Thyroid gland (tissue), 4 donors: ENCODE data around the gene TNF. TPM values are rescaled to one million over a fixed set of nuclear protein-coding genes. Genes with fewer than 3 reads are reported as not detected.

Experiments
- DNase-seq, 2 donors: peaks; one replicate each; pipeline ENCODE4 v3.0.0-alpha.2; 2019
- H3K27ac ChIP-seq, 3 donors: fragments of 200-600 bp; sonication (generic); 1 replicate in 2 of 3; 2 replicates in 1 of 3; pipeline ENCODE4 v1.5.1; 2016 to 2019; ENCODE audit warnings: mild to moderate bottlenecking in 1 of 3, moderate library complexity in 1 of 3
- H3K27me3 ChIP-seq: fragments of 200-600 bp; sonication (generic); one replicate; pipeline ENCODE4 v1.5.1; 2019
- H3K36me3 ChIP-seq, 2 donors: fragments of 200-600 bp; sonication (generic); one replicate each; pipeline ENCODE4 v1.5.1; 2016 to 2019
- H3K4me1 ChIP-seq, 2 donors: fragments of 200-600 bp; sonication (generic); one replicate each; pipeline ENCODE4 v1.5.1; 2017 to 2019
- H3K4me3 ChIP-seq, 3 donors: fragments of 200-600 bp; sonication (generic); replicated peaks in 1 of 3; 1 replicate in 2 of 3; 2 replicates in 1 of 3; pipeline ENCODE4 v1.5.1; 2016; ENCODE audit warnings: mild to moderate bottlenecking in 1 of 3
- H3K9me3 ChIP-seq: fragments of 200-600 bp; sonication (generic); one replicate; pipeline ENCODE4 v1.5.1; 2017
- CTCF ChIP-seq, 6 experiments: fragments of 200-600 bp in 3 of 6; fragments of 450-650 bp in 3 of 6; sonication (generic) in 3 of 6; IDR thresholded peaks; one replicate each; pipeline ENCODE4 v1.5.1; 2016 to 2019; ENCODE audit warnings: antibody characterized with exemption in 6 of 6, mild to moderate bottlenecking in 2 of 6, inconsistent platforms in 1 of 6, moderate library complexity in 1 of 6
- POLR2A ChIP-seq, 2 donors: fragments of 450-650 bp; IDR thresholded peaks; one replicate each; pipeline ENCODE4 v1.6.1; 2017; ENCODE audit warnings: antibody characterized with exemption in 2 of 2, mild to moderate bottlenecking in 2 of 2, moderate library complexity in 1 of 2
- WGBS, 2 donors: methylation state at CpG; one replicate each; pipeline ENCODE4 v1.1.5; 2017; 5-methylcytosine and 5-hydroxymethylcytosine counted together
- intact Hi-C: fragments of 100-400 bp; cut with DNase I; formaldehyde crosslinking; loops from one replicate; pipeline ENCODE4 v1.15.1; 2023
- total RNA-seq, 4 donors: library from RNA; depleted of rRNA; stranded (reverse); fragments of >200 nt; gene quantifications; one replicate each; pipeline ENCODE4 v1.2.3, GENCODE V29; 2016

The TNF gene
- total RNA-seq, 4 donors from 2014 or later: 0.42 TPM; not detected in 3

GRCh38 chr6:31615748-31616147 lies 40.4 kb downstream of the TNF start:
- Histone ChIP-seq H3K36me3 (no peaks in the 10 kb centered on the region), H3K27ac (no peak overlapping the region), H3K4me1 (peaks cover 0 to 3% of the 10 kb centered on the region in 2 donors), H3K4me3 (no peak overlapping the region), H3K9me3 (no peaks in the 10 kb centered on the region), H3K27me3 (no peaks in the 10 kb centered on the region)
- intact Hi-C loops: no loop called here
- 76% methylated on average over 7 of the region's 7 CpGs for WGBS, 2 donors
- DNase-seq: no peak
- TF ChIP-seq POLR2A (IDR thresholded peaks at IDR 0.05) (no peak), CTCF (IDR thresholded peaks at IDR 0.05) (no peak)

- intact Hi-C loops: no loop called here
- DNase-seq: no peak
- Histone ChIP-seq H3K36me3 (no peaks in the 10 kb centered on the region), H3K4me1 (peaks cover 5 to 7% of the 10 kb centered on the region in 2 donors), H3K27ac (no peak overlapping the region), H3K27me3 (no peaks in the 10 kb centered on the region), H3K9me3 (no peaks in the 10 kb centered on the region), H3K4me3 (no peak overlapping the region)
- WGBS, 2 donors: 91 to 98% methylated on average over 2 of the region's 2 CpGs
- TF ChIP-seq POLR2A (IDR thresholded peaks at IDR 0.05): no peak
- no peak for TF ChIP-seq CTCF (IDR thresholded peaks at IDR 0.05)
Observed at GRCh38 chr6:31617010-31617409, 41.6 kb downstream of the TNF start.

GRCh38 chr6:31619805-31620585 lies 44.6 kb downstream of the TNF start:
- Histone ChIP-seq H3K27ac (peak overlapping the region; percentile 97 to 99 (median 97)), H3K36me3 (peaks cover 11 to 17% of the 10 kb centered on the region in 2 donors), H3K27me3 (no peaks in the 10 kb centered on the region), H3K4me3 (peak overlapping the region; percentile 6 to 42 (median 19)), H3K9me3 (no peaks in the 10 kb centered on the region), H3K4me1 (peaks cover 9 to 12% of the 10 kb centered on the region in 2 donors)
- intact Hi-C loops: no loop called here
- peak; percentile 99 for DNase-seq
- TF ChIP-seq POLR2A (IDR thresholded peaks at IDR 0.05) (peak; percentile 76 to 94), CTCF (IDR thresholded peaks at IDR 0.05) (peak in 1 of 6 experiments; percentile 10)
- 0% methylated on average over 50 of the region's 50 CpGs for WGBS, 2 donors

GRCh38 chr6:31620586-31621319 lies 45.4 kb downstream of the TNF start, which contains the start of gene PRRC2A:
Gene PRRC2A, plus strand, starts transcription at chr6:31620715. Its CDS starts 2,075 bp downstream, at chr6:31622790.
- peak in 1 of 2 donors; percentile 78 for DNase-seq
- 1 to 2% methylated on average over 31 to 37 of the region's 67 CpGs for WGBS, 2 donors
- Histone ChIP-seq H3K36me3 (peaks cover 19 to 24% of the 10 kb centered on the region in 2 donors), H3K27ac (peak within 1 kb of the TSS; percentile 97 to 99 (median 97)), H3K4me1 (peaks cover 9 to 12% of the 10 kb centered on the region in 2 donors), H3K4me3 (peak within 1 kb of the TSS; percentile 37 to 93 (median 51)), H3K9me3 (no peaks in the 10 kb centered on the region), H3K27me3 (no peaks in the 10 kb centered on the region)
- TF ChIP-seq CTCF (IDR thresholded peaks at IDR 0.05) (no peak), POLR2A (IDR thresholded peaks at IDR 0.05) (peak in 1 of 2 donors; percentile 48)
- intact Hi-C loops: no loop called here
